ENCODE results near the gene SLC7A7.
"Not testable (repeated sequence)": the region's sequence is repeated elsewhere in the genome, so short reads cannot be mapped to it uniquely, and the experiment has no call there.

The SLC7A7 gene

GRCh38 chr14:22814941-22815713 lies at the start of gene SLC7A7:
TSS of gene SLC7A7 (minus strand) at chr14:22815435. CDS start at chr14:22813398, 2,037 bp downstream.
- DNase-seq (ENCODE audit: low read depth) = no peak

GRCh38 chr14:22864979-22865378 lies 49.7 kb upstream of the SLC7A7 start:
- DNase-seq (ENCODE audit: low read depth) = no peak

GRCh38 chr14:22861651-22862050 lies 46.4 kb upstream of the SLC7A7 start:
- no peak for DNase-seq (ENCODE audit: low read depth)

- not testable (repeated sequence) for DNase-seq (ENCODE audit: low read depth)
Measured at GRCh38 chr14:22860377-22860776, 45.1 kb upstream of the SLC7A7 start.

DNA sequence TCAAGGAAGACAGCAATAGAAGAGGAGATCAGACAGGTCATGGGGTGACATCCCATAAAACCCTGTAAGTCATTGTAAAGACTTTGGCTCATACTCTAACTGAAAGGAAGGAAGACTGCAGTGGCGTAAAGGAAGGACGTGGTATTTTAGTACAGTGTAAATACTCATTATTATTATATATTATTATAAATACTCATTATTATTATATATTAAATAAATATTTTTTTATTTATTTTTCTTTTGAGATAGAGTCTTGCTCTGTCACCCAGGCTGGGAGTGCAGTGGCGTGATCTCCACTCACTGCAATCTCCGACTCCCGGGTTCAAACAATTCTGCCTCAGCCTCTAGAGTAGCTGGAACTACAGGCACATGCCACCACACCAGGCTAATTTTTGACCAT lies 41.2 kb upstream of the SLC7A7 start:
- DNase-seq (ENCODE audit: low read depth) = no peak

DNA sequence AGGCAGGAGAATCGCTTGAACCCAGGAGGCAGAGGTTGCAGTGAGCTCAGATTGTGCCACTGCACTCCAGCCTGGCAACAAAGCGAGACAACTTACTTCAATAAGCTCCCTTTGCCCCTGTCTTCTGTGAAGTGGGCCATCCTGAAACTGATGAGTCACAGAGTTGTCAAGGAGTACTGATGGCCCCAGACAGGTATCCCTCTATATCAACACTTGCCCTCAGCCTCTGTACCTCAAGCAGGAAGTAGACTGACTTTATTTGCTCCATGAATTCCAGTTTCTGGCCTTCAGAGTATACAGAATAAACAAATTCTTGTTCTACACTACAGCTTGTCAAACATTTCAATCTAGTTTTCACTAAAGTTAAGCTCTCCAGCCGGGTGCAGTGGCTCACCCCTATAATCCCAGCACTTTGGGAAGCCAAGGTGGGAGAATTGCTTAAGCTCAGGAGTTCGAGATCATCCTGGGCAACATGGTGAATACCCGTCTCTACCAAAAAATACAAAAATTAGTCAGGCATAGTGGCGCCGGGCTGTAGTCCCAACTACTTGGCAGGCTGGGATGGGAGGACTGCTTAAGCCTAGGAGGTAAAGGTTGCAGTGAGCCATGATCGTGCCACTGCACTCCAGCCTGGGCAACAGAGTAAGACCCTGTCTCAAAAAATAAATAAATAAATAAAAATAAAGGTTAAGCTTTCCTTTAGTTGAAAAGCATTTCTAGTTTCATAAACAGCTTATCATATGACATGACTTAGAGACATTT lies 39.9 kb upstream of the SLC7A7 start:
- no peak for DNase-seq (ENCODE audit: low read depth)

DNA sequence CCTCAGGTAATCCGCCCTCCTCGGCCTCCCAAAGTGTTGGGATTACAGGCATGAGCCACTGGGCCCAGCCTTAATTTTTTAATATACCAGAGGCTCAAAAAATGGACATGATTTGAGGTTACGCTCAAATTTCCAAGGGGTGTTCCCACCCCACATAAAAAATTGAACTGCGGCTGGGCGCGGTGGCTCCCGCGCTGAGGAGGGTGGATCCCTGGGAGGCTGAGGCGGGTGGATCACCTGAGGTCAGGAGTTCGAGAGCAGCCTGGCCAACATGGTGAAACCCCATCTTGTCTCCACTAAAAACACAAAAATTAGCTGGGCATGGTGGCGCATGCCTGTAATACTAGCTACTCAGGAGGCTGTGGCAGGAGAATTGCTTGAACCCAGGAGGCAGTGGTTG lies 39.1 kb upstream of the SLC7A7 start:
- DNase-seq (ENCODE audit: low read depth) = not testable (repeated sequence)

DNA sequence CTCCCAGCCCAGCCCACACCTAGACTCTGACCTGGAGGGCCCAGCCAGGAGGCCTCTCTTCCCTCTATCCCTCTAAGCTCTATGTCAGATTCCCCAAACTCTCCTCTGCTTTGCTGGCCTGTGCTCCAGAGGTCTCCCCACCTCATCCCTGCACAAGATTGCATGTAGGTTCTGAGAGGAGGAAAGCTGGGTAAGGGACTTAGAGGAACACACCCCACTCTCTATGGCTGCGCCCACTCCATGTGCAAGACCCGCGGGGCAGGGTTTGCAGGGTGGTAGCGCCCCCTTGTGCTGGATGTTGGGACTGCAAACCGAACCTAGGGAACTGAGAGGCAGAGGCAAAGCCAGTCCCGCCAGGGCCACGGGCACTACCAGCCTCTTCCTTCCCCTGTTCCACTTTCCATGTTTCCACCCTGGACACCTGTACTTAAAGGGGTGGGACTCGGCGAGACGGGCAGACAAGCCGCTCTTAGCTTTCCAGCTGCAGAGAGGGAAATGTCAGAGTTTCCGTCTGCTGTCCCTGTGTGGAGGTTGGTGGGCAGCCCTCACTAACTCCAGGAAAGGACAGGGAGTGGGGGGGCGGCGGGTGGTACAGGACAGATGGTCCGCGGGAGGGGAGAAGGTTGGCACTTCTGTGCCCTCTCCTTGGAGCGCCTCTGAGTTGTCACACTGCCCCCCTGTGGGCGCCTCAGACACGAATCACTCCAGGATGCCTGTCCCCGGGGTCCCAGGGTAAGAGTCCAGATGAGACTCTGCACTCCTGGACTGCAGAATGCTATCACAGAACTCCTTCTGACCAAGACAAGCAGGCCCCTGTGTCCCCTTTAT lies 37.9 kb upstream of the SLC7A7 start:
- peak; percentile 89 for DNase-seq (ENCODE audit: low read depth)

DNA sequence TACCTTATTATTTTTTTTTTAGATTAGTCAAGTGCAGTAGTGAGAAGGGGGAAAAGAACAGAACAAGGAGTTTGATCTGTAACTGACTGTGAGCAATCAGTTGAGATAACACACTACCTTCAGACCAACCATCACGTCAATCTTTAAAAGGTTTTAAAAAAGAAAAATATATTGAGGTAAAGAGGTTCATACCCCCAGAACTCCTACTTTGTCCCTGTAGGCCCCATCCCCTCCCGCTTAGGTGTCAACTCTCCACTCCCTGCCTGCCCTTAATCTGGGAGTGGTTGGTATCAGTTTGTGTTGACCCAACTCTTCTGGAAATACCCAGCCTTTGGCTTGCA lies 37.3 kb upstream of the SLC7A7 start:
- no peak for DNase-seq (ENCODE audit: low read depth)

- not testable (repeated sequence) for DNase-seq (ENCODE audit: low read depth)
Measured at GRCh38 chr14:22852178-22852577, 36.9 kb upstream of the SLC7A7 start.

DNA sequence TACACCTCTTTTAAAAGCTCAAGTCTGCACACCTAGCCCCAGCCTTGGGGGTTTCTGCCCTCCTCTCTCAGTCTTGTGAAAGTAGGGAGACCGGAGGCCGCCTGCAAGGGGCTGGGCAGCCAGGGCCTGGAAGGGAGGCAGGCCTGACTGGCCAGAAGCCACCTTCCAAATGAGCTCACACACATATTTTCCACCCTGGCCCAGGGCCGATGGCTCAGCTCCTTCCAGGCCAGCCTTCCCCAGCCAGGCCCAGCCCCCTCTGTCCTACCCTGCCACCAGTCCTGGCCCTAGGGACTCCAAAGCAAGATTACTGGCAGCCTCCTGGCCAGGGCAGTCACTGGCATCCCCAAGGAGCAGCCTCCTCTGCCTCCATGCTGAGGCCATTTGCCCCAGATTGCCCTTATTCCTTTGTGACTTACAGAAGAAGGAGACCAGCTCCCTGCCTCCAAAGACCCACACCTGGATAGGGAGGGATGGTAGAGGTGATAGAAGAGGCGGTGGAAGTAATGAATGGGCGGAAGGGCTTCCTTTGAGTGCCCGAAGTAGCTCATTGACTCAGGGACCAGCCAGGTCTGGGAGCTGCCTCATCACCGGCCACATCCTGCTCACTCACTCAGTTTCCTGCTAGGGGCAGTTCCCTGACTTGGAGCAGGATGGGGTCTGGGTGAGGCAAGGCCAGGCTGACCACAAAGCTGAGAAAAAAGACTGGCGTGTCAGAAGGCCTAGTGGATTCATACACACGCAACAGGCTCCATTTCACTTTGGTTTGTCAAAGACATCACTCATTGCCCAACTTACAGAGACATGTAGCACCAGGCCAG lies 35.9 kb upstream of the SLC7A7 start:
- no peak for DNase-seq (ENCODE audit: low read depth)

DNA sequence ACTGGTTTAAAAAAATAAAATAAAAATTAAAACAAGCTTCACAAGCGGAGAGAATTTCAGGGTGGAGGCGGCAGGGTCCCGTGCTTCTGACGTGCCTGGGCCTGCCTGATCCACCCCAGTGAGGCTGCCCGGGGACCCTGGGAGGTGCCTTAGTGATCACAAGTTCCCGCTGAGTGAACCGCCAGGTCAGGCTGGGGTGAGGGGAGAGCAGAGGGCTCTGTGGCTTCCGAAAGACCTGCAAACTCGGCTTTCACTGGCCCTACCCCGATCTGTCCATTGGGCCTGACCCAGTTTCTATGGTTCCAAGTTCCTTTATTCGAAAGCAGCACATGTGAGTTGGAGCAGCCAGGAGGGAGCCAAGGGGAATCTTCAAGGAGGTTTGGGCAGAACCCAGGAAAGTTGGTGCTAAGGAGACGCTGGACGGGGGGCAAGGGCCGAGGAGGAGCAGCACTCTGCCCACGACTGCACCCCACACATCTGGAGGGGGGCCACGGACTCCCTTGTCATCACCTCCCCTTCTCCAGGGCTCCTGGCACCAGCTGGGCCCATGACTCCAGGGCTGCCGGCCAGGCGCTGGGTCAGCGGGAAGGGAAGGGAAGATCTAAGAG lies 34.1 kb upstream of the SLC7A7 start:
- no peak for DNase-seq (ENCODE audit: low read depth)

DNA sequence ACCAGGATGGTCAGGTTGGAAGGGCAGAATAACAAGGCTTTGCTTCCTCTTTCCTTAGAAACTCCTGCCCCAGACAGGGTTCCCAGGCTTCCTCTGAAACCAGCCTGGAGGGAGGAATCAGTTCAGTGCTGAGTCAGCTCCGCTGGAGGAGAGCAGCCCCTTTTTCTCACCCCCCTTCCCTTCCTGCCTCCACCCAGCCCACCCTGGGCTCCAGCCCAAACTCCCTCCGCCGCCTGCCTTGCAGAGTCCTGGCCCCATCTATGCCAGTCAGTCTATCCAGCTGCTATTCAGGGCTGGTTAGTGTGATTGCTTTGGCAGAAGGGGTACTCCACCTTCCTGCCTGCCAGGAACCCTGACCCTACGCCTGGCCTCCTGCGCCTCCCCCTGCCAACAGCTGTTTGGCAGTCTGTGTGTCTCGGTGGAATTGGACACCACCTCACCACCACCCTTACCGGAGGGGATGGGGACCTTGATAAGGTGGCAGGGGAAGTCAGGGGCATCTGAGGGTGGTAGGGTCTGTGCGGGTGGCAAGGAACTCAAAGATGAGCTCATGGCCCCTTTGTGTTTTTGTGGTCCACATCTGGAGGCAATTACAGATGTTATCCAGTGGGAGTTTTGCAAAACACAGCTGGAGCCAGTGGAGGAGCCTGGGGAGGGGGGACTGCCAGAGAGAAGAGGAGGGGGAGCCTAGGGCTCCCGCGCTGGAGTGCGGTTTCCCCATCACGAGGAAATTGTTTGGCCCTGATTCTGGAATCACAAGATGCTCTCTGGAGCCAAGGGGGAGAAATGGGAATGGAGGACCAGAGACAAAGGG lies 33.3 kb upstream of the SLC7A7 start:
- DNase-seq (ENCODE audit: low read depth) = no peak

GRCh38 chr14:22847661-22848341 lies 32.6 kb upstream of the SLC7A7 start:
- no peak for DNase-seq (ENCODE audit: low read depth)

DNA sequence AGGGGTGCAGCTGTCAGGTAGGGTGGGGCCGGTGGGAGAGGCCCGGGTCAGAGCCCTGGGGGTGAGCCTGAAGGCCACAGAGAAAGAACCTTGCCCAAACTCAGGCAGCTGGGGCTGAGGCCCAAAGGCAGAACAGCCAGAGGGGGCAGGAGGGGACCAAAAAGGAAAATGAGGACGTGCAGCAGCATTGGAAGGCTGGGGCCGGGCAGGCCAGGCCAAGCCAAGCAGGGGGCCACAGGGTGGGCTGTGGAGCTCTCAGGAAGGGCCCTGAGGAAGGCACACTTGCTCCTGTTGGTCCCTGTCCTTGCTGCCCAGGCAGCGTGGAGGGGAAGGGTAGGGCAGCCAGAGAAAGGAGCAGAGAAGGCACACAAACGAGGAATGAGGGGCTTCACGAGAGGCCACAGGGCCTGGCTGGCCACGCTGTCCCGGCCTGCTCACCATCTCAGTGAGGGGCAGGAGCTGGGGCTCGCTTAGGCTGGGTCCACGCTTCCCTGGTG lies 31.6 kb upstream of the SLC7A7 start:
- DNase-seq (ENCODE audit: low read depth) = no peak

GRCh38 chr14:22845821-22846625 lies 30.8 kb upstream of the SLC7A7 start:
- DNase-seq (ENCODE audit: low read depth) = no peak

DNA sequence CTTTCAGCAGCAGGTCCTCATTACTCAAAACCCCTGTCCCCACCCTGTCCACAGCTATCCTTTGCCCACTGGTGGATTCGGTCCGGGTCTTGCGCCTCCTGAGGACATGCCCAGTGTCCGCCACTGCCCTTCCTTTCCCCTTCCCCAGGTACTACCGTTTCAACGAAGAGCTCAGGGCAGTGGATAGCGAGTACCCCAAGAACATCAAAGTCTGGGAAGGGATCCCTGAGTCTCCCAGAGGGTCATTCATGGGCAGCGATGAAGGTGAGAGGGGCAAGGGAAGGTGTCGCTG lies 29.8 kb upstream of the SLC7A7 start:
- DNase-seq (ENCODE audit: low read depth) = no peak

DNA sequence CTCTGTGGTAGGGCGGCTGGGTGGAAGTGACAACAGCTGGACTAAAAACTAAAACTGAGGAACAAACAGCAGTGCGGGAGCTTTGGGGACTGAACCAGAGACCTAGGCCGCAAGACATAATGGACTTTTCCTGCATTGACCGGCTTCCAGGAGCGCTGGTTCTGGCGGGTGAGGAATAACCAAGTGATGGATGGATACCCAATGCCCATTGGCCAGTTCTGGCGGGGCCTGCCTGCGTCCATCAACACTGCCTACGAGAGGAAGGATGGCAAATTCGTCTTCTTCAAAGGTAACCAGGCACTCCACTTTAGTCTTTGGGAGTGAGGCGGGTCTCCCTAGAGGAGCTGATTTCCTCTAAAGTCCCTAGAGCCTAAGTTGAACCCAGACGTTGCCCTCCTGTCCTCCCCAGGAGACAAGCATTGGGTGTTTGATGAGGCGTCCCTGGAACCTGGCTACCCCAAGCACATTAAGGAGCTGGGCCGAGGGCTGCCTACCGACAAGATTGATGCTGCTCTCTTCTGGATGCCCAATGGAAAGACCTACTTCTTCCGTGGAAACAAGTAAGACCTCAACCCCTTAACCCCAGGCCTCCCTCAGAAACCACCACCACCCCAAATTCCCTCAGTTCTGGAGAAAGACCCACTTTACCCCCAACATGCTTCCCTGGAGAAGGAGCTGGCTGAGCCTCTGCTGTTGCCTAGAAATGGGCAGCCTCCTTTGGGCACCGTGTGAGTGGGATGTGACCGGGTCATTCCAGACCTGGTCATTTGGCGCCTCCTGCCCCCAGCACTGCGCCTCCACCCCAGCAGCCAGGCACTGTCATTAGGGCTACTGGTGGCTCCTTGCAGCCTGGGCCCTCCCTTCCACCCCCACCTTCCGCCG lies 29.2 kb upstream of the SLC7A7 start:
- DNase-seq (ENCODE audit: low read depth) = no peak
